ENCODE results near the gene MAGEA10. TPM values are rescaled to one million over a fixed set of nuclear protein-coding genes. Genes with fewer than 3 reads are reported as not detected.
A peak's percentile ranks its signal among the peaks of the same experiment; 100 is the strongest.
"Not testable (repeated sequence)": the region's sequence is repeated elsewhere in the genome, so short reads cannot be mapped to it uniquely, and the experiment has no call there.

The MAGEA10 gene
- total and polyA plus RNA-seq, 9 of the 15 experiments (the other 6 are each of a cell fraction or from before 2014, with no cell fraction given), result 0.06 to 0.45 (median 0.15) TPM; not detected in 4

DNA sequence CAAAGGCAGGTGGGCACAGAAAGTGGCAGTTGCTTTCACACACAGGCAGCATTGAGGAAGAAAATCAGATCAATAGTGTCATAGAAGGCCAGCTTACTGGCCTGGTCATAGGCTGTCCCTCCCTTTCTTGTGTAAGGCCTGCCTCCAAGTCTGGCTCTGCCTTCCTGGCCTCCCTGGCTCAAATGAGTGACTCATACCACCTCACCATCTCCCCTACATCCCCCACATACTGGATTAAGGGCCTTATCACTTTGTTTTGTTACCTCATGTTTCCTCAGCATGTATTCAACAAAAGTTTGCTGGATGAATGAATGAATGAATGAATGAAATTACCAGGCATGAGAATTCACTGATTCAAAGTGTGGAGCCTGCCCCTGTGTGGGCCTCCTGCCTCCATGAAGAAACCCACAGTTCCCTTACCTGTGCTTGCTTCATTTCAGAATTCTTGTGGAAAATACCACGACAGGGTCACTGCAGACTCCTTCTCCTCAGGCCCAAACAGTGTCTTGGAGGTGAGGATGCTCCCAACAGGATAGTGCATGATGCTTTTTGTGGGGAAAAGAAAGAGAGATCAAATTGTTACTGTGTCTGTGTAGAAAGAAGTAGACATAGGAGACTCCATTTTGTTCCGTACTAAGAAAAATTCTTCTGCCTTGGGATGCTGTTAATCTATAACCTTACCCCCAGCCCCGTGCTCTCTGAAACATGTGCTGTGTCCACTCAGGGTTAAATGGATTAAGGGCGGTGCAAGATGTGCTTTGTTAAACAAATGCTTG, 9.1 kb downstream of the MAGEA10 start (continued):
- TF ChIP-seq JUN (IDR thresholded peaks at IDR 0.05; ENCODE audit: borderline replicate concordance, low read depth, low read length) (peak; percentile 78), JUND (IDR thresholded peaks at IDR 0.05; ENCODE audit: borderline replicate concordance, low read depth, low read length) (peak; percentile 93), JUND (tag; IDR thresholded peaks at IDR 0.05; ENCODE audit: borderline replicate concordance, low read depth, low read length) (peak; percentile 89; the same call in 2 of the 3 replicates), PTRF (tag; IDR thresholded peaks at IDR 0.05) (peak; percentile 72), NR2C1 (tag; IDR thresholded peaks at IDR 0.05) (peak; percentile 69), CEBPG (CRISPR knock-in tag; IDR thresholded peaks at IDR 0.05) (peak; percentile 41; the same call in 1 of the 2 replicates), CEBPG (tag; conservative IDR thresholded peaks at IDR 0.05 in 1 of 2, IDR thresholded peaks at IDR 0.05 in 1 of 2) (peak in 1 of 2 experiments; percentile 40; a peak in 1 of 4 replicates), ERF (CRISPR knock-in tag; IDR thresholded peaks at IDR 0.05) (0 out of 2 replicates have a peak, but pooled peaks have one; percentile 68), ZNF24 (IDR thresholded peaks at IDR 0.05) (peak; percentile 99), RNF2 (IDR thresholded peaks at IDR 0.05) (0 out of 2 replicates have a peak, but pooled peaks have one; percentile 36), MEF2D (tag; conservative IDR thresholded peaks at IDR 0.05; ENCODE audit: low read depth) (peak; percentile 81), ZKSCAN8 (CRISPR knock-in tag; IDR thresholded peaks at IDR 0.05) (peak; percentile 71; the same call in 1 of the 2 replicates), ID3 (tag; IDR thresholded peaks at IDR 0.05) (peak; percentile 92), ETV1 (tag; conservative IDR thresholded peaks at IDR 0.05; ENCODE audit: low read depth) (0 out of 2 replicates have a peak, but pooled peaks have one; percentile 8), PTTG1 (tag; IDR thresholded peaks at IDR 0.05; ENCODE audit: low read depth) (peak; percentile 77), SOX6 (IDR thresholded peaks at IDR 0.05) (peak; percentile 25; the same call in 1 of the 2 replicates), TCF3 (CRISPR knock-in tag; IDR thresholded peaks at IDR 0.05) (peak; percentile 27; the same call in 1 of the 2 replicates), NR4A1 (tag; IDR thresholded peaks at IDR 0.05) (peak; percentile 86)
- not testable (repeated sequence) for TF ChIP-seq JUN (CRISPR knock-in tag; IDR thresholded peaks at IDR 0.05; ENCODE audit: borderline replicate concordance); NR2C1 (IDR thresholded peaks at IDR 0.05); ID3 (CRISPR knock-in tag; IDR thresholded peaks at IDR 0.05); NR4A1 (CRISPR knock-in tag; IDR thresholded peaks at IDR 0.05)
